Measurements from ENCODE around the gene CPEB3.

The CPEB3 gene

GRCh38 chr10:92202536-92202935 is 88.3 kb downstream of the CPEB3 start:
- no peak overlapping the region for H3K4me3 ChIP-seq (replicated peaks; ENCODE audit: low read depth, low read length)
- TF ChIP-seq CTCF (IDR thresholded peaks at IDR 0.05; ENCODE audit: low read depth, low read length, missing control alignments) = no peak
- DNase-seq (ENCODE audit: extremely low read depth, low read depth) = no peak

GRCh38 chr10:92200564-92200963 is 90.3 kb downstream of the CPEB3 start:
- no peak for DNase-seq (ENCODE audit: extremely low read depth, low read depth)
- no peak overlapping the region for H3K4me3 ChIP-seq (replicated peaks; ENCODE audit: low read depth, low read length)
- no peak for TF ChIP-seq CTCF (IDR thresholded peaks at IDR 0.05; ENCODE audit: low read depth, low read length, missing control alignments)

GRCh38 chr10:92187101-92187500 is 103.8 kb downstream of the CPEB3 start:
- no peak for TF ChIP-seq CTCF (IDR thresholded peaks at IDR 0.05; ENCODE audit: low read depth, low read length, missing control alignments)

GRCh38 chr10:92184977-92185376 is 105.9 kb downstream of the CPEB3 start:
- no peak overlapping the region for H3K4me3 ChIP-seq (replicated peaks; ENCODE audit: low read depth, low read length)
- no peak for DNase-seq (ENCODE audit: extremely low read depth, low read depth)
- TF ChIP-seq CTCF (IDR thresholded peaks at IDR 0.05; ENCODE audit: low read depth, low read length, missing control alignments) = no peak

More at GRCh38 chr10:92187101-92187500, 103.8 kb downstream of the CPEB3 start:
- H3K4me3 ChIP-seq (replicated peaks; ENCODE audit: low read depth, low read length) = no peak overlapping the region
- no peak for DNase-seq (ENCODE audit: extremely low read depth, low read depth)

- DNase-seq (ENCODE audit: extremely low read depth, low read depth) = no peak
- no peak overlapping the region for H3K4me3 ChIP-seq (replicated peaks; ENCODE audit: low read depth, low read length)
- TF ChIP-seq CTCF (IDR thresholded peaks at IDR 0.05; ENCODE audit: low read depth, low read length, missing control alignments) = no peak
These were observed 107.7 kb downstream of the CPEB3 start for GRCh38 chr10:92183199-92183598.

- H3K4me3 ChIP-seq (replicated peaks; ENCODE audit: low read depth, low read length) = no peak overlapping the region
- peak; percentile 31 for TF ChIP-seq CTCF (IDR thresholded peaks at IDR 0.05; ENCODE audit: low read depth, low read length, missing control alignments)
- peak; percentile 31 for DNase-seq (ENCODE audit: extremely low read depth, low read depth)
These were observed 109.3 kb downstream of the CPEB3 start for GRCh38 chr10:92181575-92181974.

GRCh38 chr10:92180399-92180798 is 110.5 kb downstream of the CPEB3 start:
- TF ChIP-seq CTCF (IDR thresholded peaks at IDR 0.05; ENCODE audit: low read depth, low read length, missing control alignments) = no peak
- DNase-seq (ENCODE audit: extremely low read depth, low read depth) = no peak
- H3K4me3 ChIP-seq (replicated peaks; ENCODE audit: low read depth, low read length) = no peak overlapping the region
